GM04503 (cell line): ENCODE results near the gene OR56A1.
"Not testable (repeated sequence)": the region's sequence is repeated elsewhere in the genome, so short reads cannot be mapped to it uniquely, and the experiment has no call there.

Experiments used
- DNase-seq: peaks from one replicate; pipeline ENCODE4 v3.0.0-alpha.2; 2012; ENCODE audit warnings: low read depth

OR56A1 gene

GRCh38 chr11:6030708-6031405, at the start of gene OR56A1:
TSS of gene OR56A1 (minus strand) at chr11:6030758. CDS start at chr11:6027692, 3,066 bp downstream.
- DNase-seq, result no peak

DNA sequence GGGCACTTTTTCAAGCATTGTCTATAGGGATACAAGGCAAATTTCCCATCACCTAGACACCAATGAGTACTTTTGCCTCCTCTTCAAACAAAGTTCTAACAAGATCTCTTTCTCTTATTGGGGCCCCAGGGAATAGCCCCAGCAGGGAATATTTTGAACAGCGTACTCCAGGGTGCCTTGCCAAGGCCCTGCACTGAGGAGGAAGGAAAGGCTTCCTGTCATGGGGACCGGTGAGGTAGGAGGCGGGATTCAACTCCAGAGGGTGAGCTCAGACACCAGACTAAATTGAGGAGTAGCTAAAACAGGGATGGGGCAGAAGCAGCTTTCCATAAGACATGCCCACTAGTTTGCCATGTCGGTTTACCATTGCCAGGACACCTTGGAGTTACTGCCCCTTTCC, 48.9 kb upstream of the OR56A1 start:
- no peak for DNase-seq

DNA sequence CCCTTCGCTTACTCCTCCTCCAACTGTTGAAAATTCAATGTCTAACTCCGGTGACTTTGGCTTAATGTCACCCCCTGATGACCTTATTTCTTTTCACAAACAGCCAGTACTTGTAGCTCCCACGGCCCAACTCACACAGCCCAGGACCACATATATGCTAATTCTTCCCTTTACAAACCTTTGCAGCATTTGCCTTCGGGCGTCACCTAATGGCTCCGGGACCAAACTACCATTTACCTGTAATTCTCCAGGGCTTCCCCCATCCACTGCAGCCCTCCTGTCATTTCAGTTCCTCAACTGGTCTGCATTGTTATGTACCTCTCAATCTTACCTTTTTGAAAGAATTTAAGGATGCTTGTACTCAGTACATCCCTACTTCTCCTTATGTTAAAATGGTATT, 47.2 kb upstream of the OR56A1 start:
- DNase-seq, result no peak

GRCh38 chr11:6076443-6076842, 45.9 kb upstream of the OR56A1 start:
- DNase-seq, result not testable (repeated sequence)

DNA sequence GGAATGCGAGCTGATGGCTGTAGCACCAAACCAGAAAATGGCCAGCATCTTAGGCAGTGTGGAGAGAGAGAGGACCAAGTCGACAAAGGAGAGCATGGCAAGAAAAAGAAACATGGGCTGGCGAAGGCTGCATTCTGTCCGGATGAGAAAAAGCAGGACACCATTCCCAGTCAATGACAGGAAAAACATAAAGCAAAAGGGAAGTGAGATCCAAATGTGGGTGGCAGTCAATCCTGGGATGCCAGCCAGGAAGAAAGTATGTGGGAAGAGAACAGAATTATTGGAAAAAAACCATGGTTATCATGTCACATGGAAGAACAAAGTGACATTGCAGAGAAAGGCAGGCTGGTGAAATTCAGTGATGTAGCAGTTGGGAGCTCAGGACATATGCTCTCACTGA, 36.9 kb upstream of the OR56A1 start:
- DNase-seq, result no peak

DNA sequence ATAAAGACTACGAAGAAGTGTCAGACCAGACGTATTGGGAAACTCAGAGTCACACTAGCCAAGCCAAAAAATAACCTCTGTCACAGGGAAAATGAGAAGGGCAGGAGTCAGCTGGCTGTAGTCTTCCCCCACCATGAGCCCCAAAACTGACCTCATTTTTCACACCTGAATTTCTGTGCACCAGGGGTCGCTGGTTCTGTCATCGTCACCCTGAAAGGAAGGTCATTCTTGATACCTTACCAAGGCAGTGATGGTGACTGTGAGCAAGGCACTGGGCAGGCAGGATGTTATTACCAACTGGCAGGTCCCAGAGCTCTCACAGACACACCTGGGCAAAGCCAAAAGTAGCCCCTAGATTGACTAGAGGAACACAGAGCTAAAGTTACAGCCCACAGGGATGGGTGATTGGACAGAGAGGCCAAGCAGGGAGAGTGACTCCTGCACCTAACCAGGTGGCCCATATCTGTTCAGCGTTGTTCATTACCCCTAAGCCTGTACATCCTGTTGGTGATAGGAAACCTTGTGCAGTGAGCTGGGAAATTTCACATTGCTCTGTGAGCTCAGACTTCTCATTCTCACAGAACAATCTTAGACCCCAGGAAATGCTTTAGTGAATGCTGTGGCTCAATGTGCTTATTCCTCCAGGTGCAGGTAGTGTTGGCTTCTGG, 32.3 kb upstream of the OR56A1 start:
- DNase-seq, result no peak

DNA sequence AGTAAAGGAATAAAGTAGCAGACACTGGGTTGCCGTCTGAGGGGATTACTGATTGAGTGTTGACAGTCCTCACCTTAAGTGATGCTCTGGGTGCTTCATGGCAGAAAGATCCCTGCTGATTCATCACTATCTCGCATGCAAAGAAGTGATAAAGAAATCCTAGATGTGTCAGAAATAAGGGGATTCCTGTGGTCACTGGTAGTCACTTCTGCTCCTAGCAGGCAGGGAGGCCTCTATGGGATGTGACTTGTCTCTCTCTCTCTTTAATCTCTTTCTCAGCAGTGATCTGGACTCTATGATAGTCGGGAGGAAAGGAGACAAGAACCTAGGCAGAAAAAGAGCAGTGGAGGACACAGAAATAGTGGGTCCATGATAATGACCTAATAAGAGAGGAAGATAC, 30.9 kb upstream of the OR56A1 start:
- no peak for DNase-seq

DNA sequence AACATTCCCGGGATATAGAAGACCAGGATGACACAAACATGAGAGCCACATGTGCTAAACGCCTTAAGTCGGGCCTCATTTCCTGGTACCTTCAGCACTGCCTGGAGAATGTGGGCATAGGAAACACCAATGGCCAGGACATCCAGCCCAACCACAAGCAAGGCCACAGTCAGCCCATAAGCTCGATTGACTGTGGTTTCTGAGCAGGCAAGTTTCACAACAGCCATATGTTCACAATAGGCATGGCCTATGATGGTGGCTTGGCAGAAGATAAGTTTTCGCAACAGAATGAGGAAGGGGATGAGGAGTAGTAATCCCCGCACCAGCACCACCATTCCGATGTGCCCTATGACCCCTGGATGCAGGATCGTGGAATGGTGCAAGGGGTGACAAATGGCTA, 26.9 kb upstream of the OR56A1 start:
- DNase-seq, result no peak

GRCh38 chr11:6055569-6055968, 25.0 kb upstream of the OR56A1 start:
- no peak for DNase-seq

DNA sequence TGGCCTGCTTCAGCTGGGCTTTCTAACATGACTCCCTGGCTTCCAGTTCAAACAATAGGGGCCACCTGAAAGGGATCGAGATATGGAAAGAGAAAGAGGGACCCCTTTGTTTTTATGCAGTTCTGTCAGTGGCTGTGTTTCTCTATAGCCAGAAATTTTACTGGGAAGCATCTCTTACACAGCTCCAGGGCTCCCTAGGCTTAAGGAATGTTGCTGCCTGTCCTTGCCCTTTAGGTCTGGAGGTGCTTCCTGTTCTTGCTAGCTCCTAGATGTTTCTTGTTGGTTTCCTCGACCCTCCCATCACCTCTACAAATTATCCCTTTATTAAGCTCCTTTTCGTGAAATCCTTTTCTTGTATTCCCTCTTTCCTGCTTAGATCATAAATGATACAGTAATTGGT, 21.8 kb upstream of the OR56A1 start:
- DNase-seq, result no peak

GRCh38 chr11:6040874-6041273, 10.3 kb upstream of the OR56A1 start:
- DNase-seq, result no peak

- no peak for DNase-seq
These were observed 3.1 kb downstream of the OR56A1 start for GRCh38 chr11:6027501-6027900.

GRCh38 chr11:6025056-6025455, 5.5 kb downstream of the OR56A1 start:
- no peak for DNase-seq

DNA sequence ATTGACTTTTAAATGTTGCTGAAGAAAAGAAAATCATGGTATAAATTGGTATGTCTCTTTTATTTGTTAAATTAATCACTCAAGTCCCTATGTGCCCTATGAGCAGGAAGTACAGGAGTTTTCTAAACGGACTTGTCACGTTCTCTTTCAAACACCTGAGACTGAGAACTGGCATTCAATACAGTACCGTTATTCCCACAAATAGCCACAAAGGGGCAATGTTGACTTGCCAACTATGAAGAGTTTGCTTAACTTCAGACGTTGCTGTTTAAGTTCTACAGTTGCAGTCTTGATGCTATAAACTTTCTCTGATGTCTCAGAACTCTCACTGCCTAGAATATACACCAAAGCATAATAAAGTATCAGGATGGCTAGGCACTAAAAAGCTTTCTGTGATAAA, 7.6 kb downstream of the OR56A1 start:
- no peak for DNase-seq

- DNase-seq, result no peak
These were observed 17.5 kb downstream of the OR56A1 start for GRCh38 chr11:6013042-6013441.

- DNase-seq, result no peak
These were observed 18.4 kb downstream of the OR56A1 start for GRCh38 chr11:6012035-6012668.

GRCh38 chr11:6006846-6007245, 23.7 kb downstream of the OR56A1 start, which contains the start of gene OR56A4:
TSS of gene OR56A4 (minus strand) at chr11:6006946. CDS start at chr11:6002992, 3,954 bp downstream.
- DNase-seq, result no peak

- DNase-seq, result no peak
These were observed 24.2 kb downstream of the OR56A1 start for GRCh38 chr11:6006395-6006794.

GRCh38 chr11:6002202-6002699, 28.3 kb downstream of the OR56A1 start:
- no peak for DNase-seq

GRCh38 chr11:5994791-5995190, 35.8 kb downstream of the OR56A1 start:
- no peak for DNase-seq

GRCh38 chr11:5992604-5993251, 37.8 kb downstream of the OR56A1 start:
- no peak for DNase-seq

DNA sequence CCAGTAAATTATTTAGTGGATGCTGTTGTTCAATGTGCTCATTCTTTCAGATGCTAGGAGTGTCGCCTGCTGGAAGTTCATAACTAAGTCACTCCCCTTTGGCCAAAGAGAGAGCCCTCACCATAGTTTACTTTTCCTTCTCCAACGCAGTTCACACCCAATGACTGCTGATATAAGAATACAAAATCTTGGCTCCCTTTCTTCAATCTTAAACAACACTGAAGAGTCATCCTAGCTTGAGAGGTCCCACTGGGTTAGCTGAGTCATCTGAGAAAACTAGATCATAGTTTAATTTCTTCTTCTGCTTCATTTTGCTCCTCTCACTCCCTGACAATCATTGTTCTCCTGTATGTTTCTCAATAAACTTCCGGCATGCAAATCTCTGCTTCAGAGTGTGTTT, 38.4 kb downstream of the OR56A1 start:
- DNase-seq, result no peak

DNA sequence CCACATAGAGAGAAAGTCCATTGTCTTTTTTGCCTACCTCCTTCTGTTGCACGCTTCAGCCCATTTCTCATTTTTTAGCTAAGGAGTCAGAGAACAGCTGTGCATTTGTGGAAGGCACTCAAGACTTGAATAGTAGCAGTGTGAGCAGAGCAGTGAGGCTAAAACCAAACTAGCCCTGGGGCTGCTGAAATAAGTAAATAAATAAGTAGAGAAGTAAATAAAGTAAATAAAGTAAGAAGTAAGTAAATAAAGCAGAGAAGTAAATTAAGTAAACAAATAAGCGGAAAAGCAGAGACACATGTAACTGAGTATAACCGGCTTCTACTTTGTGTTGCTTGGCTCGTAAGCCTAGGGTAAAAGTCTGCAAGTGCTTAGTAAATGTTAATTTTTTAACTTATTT, 41.4 kb downstream of the OR56A1 start:
- no peak for DNase-seq
